Measurements from ENCODE around the gene FAM193A.

The FAM193A gene

DNA sequence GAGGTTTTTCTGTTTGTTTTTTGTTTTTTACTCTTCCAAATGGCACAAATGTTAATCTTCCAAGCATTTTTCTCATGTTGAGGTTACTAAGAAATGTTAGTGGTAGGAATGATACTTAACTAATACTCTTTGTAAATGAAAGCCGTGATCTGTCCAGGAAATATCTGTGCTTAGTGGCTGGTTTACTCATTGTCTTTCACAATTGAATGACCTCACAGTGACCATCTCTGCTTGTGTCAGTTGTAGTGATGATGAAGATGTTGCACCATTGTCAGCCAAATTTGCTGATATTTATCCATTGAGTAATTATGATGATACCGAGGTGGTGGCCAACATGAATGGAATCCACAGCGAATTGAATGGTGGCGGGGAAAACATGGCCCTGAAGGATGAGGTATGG, 126.2 kb downstream of the FAM193A start:
- Histone ChIP-seq H3K27me3 (ENCODE audit: insufficient read depth, low read length) (no peaks in the 10 kb centered on the region), H3K9me3 (ENCODE audit: low read length) (no peaks in the 10 kb centered on the region), H3K4me3 (ENCODE audit: low read depth, low read length, poor library complexity, severe bottlenecking) (no peak overlapping the region), H3F3A (ENCODE audit: insufficient read depth, low read length) (no peaks in the 10 kb centered on the region), H3K36me3 (ENCODE audit: insufficient read depth, low read length) (peaks cover 27% of the 10 kb centered on the region), H3K4me2 (ENCODE audit: low read length) (no peak overlapping the region), H3K79me2 (ENCODE audit: insufficient read depth, low read length) (no peaks in the 10 kb centered on the region), H4K20me1 (ENCODE audit: insufficient read depth, low read length) (no peaks in the 10 kb centered on the region), H3K9ac (ENCODE audit: low read length) (no peak overlapping the region), H2AFZ (ENCODE audit: low read length) (no peak overlapping the region), H3K27ac (ENCODE audit: low read depth, low read length, poor library complexity, severe bottlenecking) (no peak overlapping the region), H3K9me2 (ENCODE audit: low read depth, low read length) (no peaks in the 10 kb centered on the region), H3K4me1 (ENCODE audit: insufficient read depth, low read length, severe bottlenecking) (no peaks in the 10 kb centered on the region)
- TF ChIP-seq, protein P1, sequence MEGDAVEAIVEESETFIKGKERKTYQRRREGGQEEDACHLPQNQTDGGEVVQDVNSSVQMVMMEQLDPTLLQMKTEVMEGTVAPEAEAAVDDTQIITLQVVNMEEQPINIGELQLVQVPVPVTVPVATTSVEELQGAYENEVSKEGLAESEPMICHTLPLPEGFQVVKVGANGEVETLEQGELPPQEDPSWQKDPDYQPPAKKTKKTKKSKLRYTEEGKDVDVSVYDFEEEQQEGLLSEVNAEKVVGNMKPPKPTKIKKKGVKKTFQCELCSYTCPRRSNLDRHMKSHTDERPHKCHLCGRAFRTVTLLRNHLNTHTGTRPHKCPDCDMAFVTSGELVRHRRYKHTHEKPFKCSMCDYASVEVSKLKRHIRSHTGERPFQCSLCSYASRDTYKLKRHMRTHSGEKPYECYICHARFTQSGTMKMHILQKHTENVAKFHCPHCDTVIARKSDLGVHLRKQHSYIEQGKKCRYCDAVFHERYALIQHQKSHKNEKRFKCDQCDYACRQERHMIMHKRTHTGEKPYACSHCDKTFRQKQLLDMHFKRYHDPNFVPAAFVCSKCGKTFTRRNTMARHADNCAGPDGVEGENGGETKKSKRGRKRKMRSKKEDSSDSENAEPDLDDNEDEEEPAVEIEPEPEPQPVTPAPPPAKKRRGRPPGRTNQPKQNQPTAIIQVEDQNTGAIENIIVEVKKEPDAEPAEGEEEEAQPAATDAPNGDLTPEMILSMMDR (IDR thresholded peaks at IDR 0.05; ENCODE audit: low read length), result no peak
- TF ChIP-seq EZH2 (IDR thresholded peaks at IDR 0.05; ENCODE audit: borderline replicate concordance, low read length), result no peak

DNA sequence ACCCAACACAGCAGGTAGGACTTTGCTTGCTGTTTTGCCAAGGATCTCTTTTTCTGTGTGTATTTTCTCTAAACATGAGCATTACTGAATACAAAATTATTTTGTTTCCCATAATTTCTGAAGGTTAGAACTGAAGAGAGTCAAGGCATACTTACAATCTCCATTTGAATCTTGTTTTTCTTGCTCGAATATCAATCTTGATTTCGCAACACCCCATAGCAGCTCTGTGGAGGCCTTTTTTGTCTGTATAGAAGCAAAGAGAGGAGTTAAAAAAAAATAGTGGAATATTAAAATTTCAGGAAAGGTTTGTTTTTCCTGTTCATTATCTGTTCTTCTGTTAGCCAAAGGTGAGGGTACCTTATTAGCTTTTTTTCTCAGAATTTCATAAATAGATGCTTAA, 126.8 kb downstream of the FAM193A start:
- peaks cover 27% of the 10 kb centered on the region for H3K36me3 ChIP-seq (ENCODE audit: insufficient read depth, low read length)
- H3F3A ChIP-seq (ENCODE audit: insufficient read depth, low read length), result no peaks in the 10 kb centered on the region
- H3K4me2 ChIP-seq (ENCODE audit: low read length), result no peak overlapping the region
- H3K79me2 ChIP-seq (ENCODE audit: insufficient read depth, low read length), result no peaks in the 10 kb centered on the region
- no peaks in the 10 kb centered on the region for H3K4me1 ChIP-seq (ENCODE audit: insufficient read depth, low read length, severe bottlenecking)
- H3K4me3 ChIP-seq (ENCODE audit: low read depth, low read length, poor library complexity, severe bottlenecking), result no peak overlapping the region
- H4K20me1 ChIP-seq (ENCODE audit: insufficient read depth, low read length), result no peaks in the 10 kb centered on the region
- H3K9me2 ChIP-seq (ENCODE audit: low read depth, low read length), result no peaks in the 10 kb centered on the region
- no peak overlapping the region for H3K27ac ChIP-seq (ENCODE audit: low read depth, low read length, poor library complexity, severe bottlenecking)
- no peak for TF ChIP-seq EZH2 (IDR thresholded peaks at IDR 0.05; ENCODE audit: borderline replicate concordance, low read length)
- TF ChIP-seq, protein P1 (IDR thresholded peaks at IDR 0.05; ENCODE audit: low read length), result no peak
- H3K9ac ChIP-seq (ENCODE audit: low read length), result no peak overlapping the region
- H3K27me3 ChIP-seq (ENCODE audit: insufficient read depth, low read length), result no peaks in the 10 kb centered on the region
- H3K9me3 ChIP-seq (ENCODE audit: low read length), result no peaks in the 10 kb centered on the region
- H2AFZ ChIP-seq (ENCODE audit: low read length), result no peak overlapping the region

DNA sequence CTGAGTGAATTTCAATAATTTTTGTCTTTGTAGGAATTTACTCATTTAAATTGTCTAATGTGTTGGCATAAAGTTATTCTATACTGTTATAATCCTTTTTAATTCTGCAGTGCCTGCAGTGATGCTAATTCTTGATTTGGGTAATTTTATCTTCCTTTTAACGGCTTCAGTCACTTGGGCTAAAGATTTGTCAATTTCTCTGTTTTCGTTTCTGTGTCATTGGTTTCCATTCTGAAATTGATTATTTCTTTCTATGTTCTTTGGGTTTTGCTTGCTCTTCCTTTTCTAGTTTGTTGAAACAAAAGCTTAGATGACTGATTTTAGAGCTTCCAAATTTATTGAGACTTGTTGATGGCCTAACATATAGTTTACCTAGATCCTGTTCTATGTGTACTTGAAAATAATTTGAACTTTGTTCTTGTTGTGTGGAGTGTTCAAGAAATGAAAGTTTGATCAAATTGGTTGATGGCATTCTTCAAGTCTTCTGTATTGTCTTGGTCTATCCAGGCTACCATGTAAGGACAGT, 130.3 kb downstream of the FAM193A start:
- no peaks in the 10 kb centered on the region for H3K79me2 ChIP-seq (ENCODE audit: insufficient read depth, low read length)
- no peaks in the 10 kb centered on the region for H3F3A ChIP-seq (ENCODE audit: insufficient read depth, low read length)
- H3K4me3 ChIP-seq (ENCODE audit: low read depth, low read length, poor library complexity, severe bottlenecking), result no peak overlapping the region
- TF ChIP-seq, protein P1 (IDR thresholded peaks at IDR 0.05; ENCODE audit: low read length), result no peak
- TF ChIP-seq EZH2 (IDR thresholded peaks at IDR 0.05; ENCODE audit: borderline replicate concordance, low read length), result no peak
- H3K4me2 ChIP-seq (ENCODE audit: low read length), result no peak overlapping the region
- H2AFZ ChIP-seq (ENCODE audit: low read length), result no peak overlapping the region
- no peak overlapping the region for H3K27ac ChIP-seq (ENCODE audit: low read depth, low read length, poor library complexity, severe bottlenecking)
- no peaks in the 10 kb centered on the region for H3K9me2 ChIP-seq (ENCODE audit: low read depth, low read length)
- no peaks in the 10 kb centered on the region for H3K9me3 ChIP-seq (ENCODE audit: low read length)
- no peaks in the 10 kb centered on the region for H4K20me1 ChIP-seq (ENCODE audit: insufficient read depth, low read length)
- no peaks in the 10 kb centered on the region for H3K4me1 ChIP-seq (ENCODE audit: insufficient read depth, low read length, severe bottlenecking)
- H3K36me3 ChIP-seq (ENCODE audit: insufficient read depth, low read length), result peaks cover 28% of the 10 kb centered on the region
- no peak overlapping the region for H3K9ac ChIP-seq (ENCODE audit: low read length)
- H3K27me3 ChIP-seq (ENCODE audit: insufficient read depth, low read length), result no peaks in the 10 kb centered on the region

Data from OCI-LY1 (cell line).